HG03139 (cell line): Measurements from ENCODE around the gene PLEKHA1.
A peak's percentile ranks its signal among the peaks of the same experiment; 100 is the strongest.

Source experiments
- ATAC-seq: cut with Tn5 transposase; IDR thresholded peaks from one replicate; pipeline ENCODE4 v1.9.1; 2021; ENCODE audit not compliant: unreplicated experiment

PLEKHA1 gene

GRCh38 chr10:122346326-122346950, 28.1 kb upstream of the PLEKHA1 start:
- ATAC-seq = no peak

GRCh38 chr10:122347170-122347841, 27.2 kb upstream of the PLEKHA1 start:
- ATAC-seq = no peak

GRCh38 chr10:122348512-122348911, 26.0 kb upstream of the PLEKHA1 start:
- ATAC-seq = no peak

GRCh38 chr10:122348935-122349361, 25.6 kb upstream of the PLEKHA1 start:
- no peak for ATAC-seq

- ATAC-seq = no peak
Measured at GRCh38 chr10:122349758-122350369, 24.6 kb upstream of the PLEKHA1 start.

- no peak for ATAC-seq
Measured at GRCh38 chr10:122350893-122351292, 23.6 kb upstream of the PLEKHA1 start.

GRCh38 chr10:122352817-122353525, 21.5 kb upstream of the PLEKHA1 start:
- no peak for ATAC-seq

- ATAC-seq = no peak
Measured at GRCh38 chr10:122354383-122354782, 20.1 kb upstream of the PLEKHA1 start.

GRCh38 chr10:122357685-122358084, 16.8 kb upstream of the PLEKHA1 start:
- ATAC-seq = no peak

GRCh38 chr10:122359621-122360020, 14.9 kb upstream of the PLEKHA1 start:
- no peak for ATAC-seq

- no peak for ATAC-seq
Measured at GRCh38 chr10:122361046-122361445, 13.5 kb upstream of the PLEKHA1 start.

GRCh38 chr10:122362031-122362592, 12.4 kb upstream of the PLEKHA1 start:
- ATAC-seq = no peak

GRCh38 chr10:122362621-122363020, 11.9 kb upstream of the PLEKHA1 start:
- no peak for ATAC-seq

- ATAC-seq = no peak
Measured at GRCh38 chr10:122363311-122363710, 11.2 kb upstream of the PLEKHA1 start.

- no peak for ATAC-seq
Measured at GRCh38 chr10:122363722-122364463, 10.6 kb upstream of the PLEKHA1 start.

- ATAC-seq = no peak
Measured at GRCh38 chr10:122368502-122369254, 5.8 kb upstream of the PLEKHA1 start.

GRCh38 chr10:122373108-122373507, 1.4 kb upstream of the PLEKHA1 start:
- no peak for ATAC-seq

GRCh38 chr10:122373721-122374120, 787 bp upstream of the PLEKHA1 start:
- no peak for ATAC-seq

GRCh38 chr10:122374859-122375678, 561 bp downstream of the PLEKHA1 start:
- ATAC-seq = peak; percentile 44
